ENCODE measurements around the gene EIF3F. TPM values are rescaled to one million over a fixed set of nuclear protein-coding genes. Genes with fewer than 3 reads are reported as not detected.

The EIF3F gene
- total and polyA plus RNA-seq, 2 experiments from 2014 or later: 137 to 201 TPM

- H3K27ac ChIP-seq: no peak overlapping the region
- H3K27me3 ChIP-seq: peaks cover 31% of the 10 kb centered on the region
- TF ChIP-seq EZH2phosphoT487 (IDR thresholded peaks at IDR 0.05; ENCODE audit: low read depth, severe bottlenecking, unreplicated experiment): no peak
- no peaks in the 10 kb centered on the region for H3K79me2 ChIP-seq
- H3K4me2 ChIP-seq: no peak overlapping the region
- H3K9me3 ChIP-seq (ENCODE audit: low read depth): no peaks in the 10 kb centered on the region
- no peaks in the 10 kb centered on the region for H4K20me1 ChIP-seq (ENCODE audit: insufficient read depth, poor library complexity, severe bottlenecking)
- DNase-seq (ENCODE audit: low spot score): peak; percentile 42
- H3K4me1 ChIP-seq (ENCODE audit: insufficient read depth): no peaks in the 10 kb centered on the region
- H3K9me2 ChIP-seq (replicated peaks; ENCODE audit: insufficient read depth): no peaks in the 10 kb centered on the region
- H3K36me3 ChIP-seq (replicated peaks; ENCODE audit: insufficient read depth, low read depth): no peaks in the 10 kb centered on the region
- H2AFZ ChIP-seq: no peak overlapping the region
- WGBS (ENCODE audit: low lambda C conversion rate, missing lambda C conversion rate): 77% methylated on average over 4 of the region's 4 CpGs
- no peak overlapping the region for H3K4me3 ChIP-seq
These were observed 24.9 kb downstream of the EIF3F start for GRCh38 chr11:8011981-8012444.

- Histone ChIP-seq H3K36me3 (replicated peaks; ENCODE audit: insufficient read depth, low read depth) (no peaks in the 10 kb centered on the region), H3K79me2 (no peaks in the 10 kb centered on the region), H2AFZ (no peak overlapping the region), H3K9me3 (ENCODE audit: low read depth) (no peaks in the 10 kb centered on the region), H3K27me3 (peaks cover 46% of the 10 kb centered on the region), H3K27ac (no peak overlapping the region), H3K9me2 (replicated peaks; ENCODE audit: insufficient read depth) (no peaks in the 10 kb centered on the region), H4K20me1 (ENCODE audit: insufficient read depth, poor library complexity, severe bottlenecking) (no peaks in the 10 kb centered on the region), H3K4me2 (no peak overlapping the region), H3K4me3 (no peak overlapping the region), H3K4me1 (ENCODE audit: insufficient read depth) (peaks cover 6% of the 10 kb centered on the region)
- WGBS (ENCODE audit: low lambda C conversion rate, missing lambda C conversion rate): 77% methylated on average over 5 of the region's 5 CpGs
- TF ChIP-seq CTCF (IDR thresholded peaks at IDR 0.05; ENCODE audit: poor library complexity): no peak
- no peak for TF ChIP-seq EZH2 (IDR thresholded peaks at IDR 0.05; ENCODE audit: borderline replicate concordance)
- TF ChIP-seq EZH2phosphoT487 (IDR thresholded peaks at IDR 0.05; ENCODE audit: low read depth, severe bottlenecking, unreplicated experiment): no peak
- DNase-seq (ENCODE audit: low spot score): no peak
These were observed 26.7 kb downstream of the EIF3F start for GRCh38 chr11:8013833-8014232.

- H2AFZ ChIP-seq: no peak overlapping the region
- TF ChIP-seq CTCF (IDR thresholded peaks at IDR 0.05; ENCODE audit: poor library complexity) (no peak), EZH2 (IDR thresholded peaks at IDR 0.05; ENCODE audit: borderline replicate concordance) (no peak), EZH2phosphoT487 (IDR thresholded peaks at IDR 0.05; ENCODE audit: low read depth, severe bottlenecking, unreplicated experiment) (no peak)
- peaks cover 63% of the 10 kb centered on the region for H3K27me3 ChIP-seq
These were observed 28.7 kb downstream of the EIF3F start for GRCh38 chr11:8015753-8016239.

GRCh38 chr11:8016440-8016839, 29.3 kb downstream of the EIF3F start:
- Histone ChIP-seq H3K27me3 (peaks cover 70% of the 10 kb centered on the region), H4K20me1 (ENCODE audit: insufficient read depth, poor library complexity, severe bottlenecking) (no peaks in the 10 kb centered on the region), H2AFZ (no peak overlapping the region), H3K27ac (no peak overlapping the region), H3K4me1 (ENCODE audit: insufficient read depth) (peaks cover 12% of the 10 kb centered on the region), H3K4me3 (no peak overlapping the region), H3K9me3 (ENCODE audit: low read depth) (no peaks in the 10 kb centered on the region), H3K79me2 (no peaks in the 10 kb centered on the region), H3K9me2 (replicated peaks; ENCODE audit: insufficient read depth) (no peaks in the 10 kb centered on the region), H3K36me3 (replicated peaks; ENCODE audit: insufficient read depth, low read depth) (no peaks in the 10 kb centered on the region), H3K4me2 (no peak overlapping the region)
- 35% methylated on average over 4 of the region's 4 CpGs for WGBS (ENCODE audit: low lambda C conversion rate, missing lambda C conversion rate)
- TF ChIP-seq CTCF (IDR thresholded peaks at IDR 0.05; ENCODE audit: poor library complexity) (no peak), EZH2phosphoT487 (IDR thresholded peaks at IDR 0.05; ENCODE audit: low read depth, severe bottlenecking, unreplicated experiment) (no peak)
- no peak for DNase-seq (ENCODE audit: low spot score)

More at GRCh38 chr11:8015753-8016239, 28.7 kb downstream of the EIF3F start:
- H3K4me3 ChIP-seq: no peak overlapping the region
- no peak overlapping the region for H3K4me2 ChIP-seq
- H3K4me1 ChIP-seq (ENCODE audit: insufficient read depth): peaks cover 12% of the 10 kb centered on the region
- 88% methylated on average over 4 of the region's 4 CpGs for WGBS (ENCODE audit: low lambda C conversion rate, missing lambda C conversion rate)
- H3K27ac ChIP-seq: no peak overlapping the region
- no peak for DNase-seq (ENCODE audit: low spot score)
- no peaks in the 10 kb centered on the region for H3K36me3 ChIP-seq (replicated peaks; ENCODE audit: insufficient read depth, low read depth)
- H3K79me2 ChIP-seq: no peaks in the 10 kb centered on the region
- no peaks in the 10 kb centered on the region for H4K20me1 ChIP-seq (ENCODE audit: insufficient read depth, poor library complexity, severe bottlenecking)
- H3K9me3 ChIP-seq (ENCODE audit: low read depth): no peaks in the 10 kb centered on the region
- no peaks in the 10 kb centered on the region for H3K9me2 ChIP-seq (replicated peaks; ENCODE audit: insufficient read depth)

All from hepatocyte (in vitro differentiated cells).